GM18526 (cell line): Measurements from ENCODE around the gene IRAK1.

Experiments used
- POLR2A ChIP-seq: IDR thresholded peaks from 3 replicates; pipeline ENCODE4 v1.6.1; 2011; ENCODE audit not compliant: insufficient read length; ENCODE audit errors: extremely low read depth

The IRAK1 gene

GRCh38 chrX:153993978-153994377 is 25.7 kb downstream of the IRAK1 start:
- TF ChIP-seq POLR2A = no peak

- TF ChIP-seq POLR2A = no peak
These were observed 26.6 kb downstream of the IRAK1 start for GRCh38 chrX:153993079-153993478.

- no peak for TF ChIP-seq POLR2A
These were observed 27.5 kb downstream of the IRAK1 start for GRCh38 chrX:153992180-153992579.

GRCh38 chrX:153991013-153991580 is 28.6 kb downstream of the IRAK1 start:
- no peak for TF ChIP-seq POLR2A

GRCh38 chrX:153989973-153990655 is 29.6 kb downstream of the IRAK1 start:
- TF ChIP-seq POLR2A = no peak

GRCh38 chrX:153988493-153988892 is 31.2 kb downstream of the IRAK1 start:
- no peak for TF ChIP-seq POLR2A

- TF ChIP-seq POLR2A = no peak
These were observed 35.1 kb downstream of the IRAK1 start for GRCh38 chrX:153984351-153985178.

- no peak for TF ChIP-seq POLR2A
These were observed 36.3 kb downstream of the IRAK1 start for GRCh38 chrX:153983321-153983801.

GRCh38 chrX:153981771-153982533 is 37.8 kb downstream of the IRAK1 start:
- no peak for TF ChIP-seq POLR2A

- TF ChIP-seq POLR2A = no peak
These were observed 38.5 kb downstream of the IRAK1 start for GRCh38 chrX:153981231-153981630.

- no peak for TF ChIP-seq POLR2A
These were observed 44.9 kb downstream of the IRAK1 start for GRCh38 chrX:153974726-153975286.

GRCh38 chrX:153974003-153974725 is 45.5 kb downstream of the IRAK1 start:
- no peak for TF ChIP-seq POLR2A

- TF ChIP-seq POLR2A = peak; percentile 23
These were observed 46.3 kb downstream of the IRAK1 start for GRCh38 chrX:153973127-153974002.

GRCh38 chrX:153972368-153973126 is 47.2 kb downstream of the IRAK1 start, which contains the start of gene TMEM187:
TMEM187 (plus strand) TSS chrX:153972754; CDS start chrX:153982063, 9,309 bp downstream.
- TF ChIP-seq POLR2A = peak; percentile 62
